22Rv1 (cell line): Measurements from ENCODE around the gene GSG1L2.

Experiments used
- ZFX ChIP-seq: fragments of 450-650 bp; IDR thresholded peaks from 2 replicates; pipeline ENCODE4 v1.6.1; 2017; ENCODE audit warnings: antibody characterized with exemption, borderline replicate concordance
- TF ChIP-seq, protein P1 (sequence below): fragments of 450-650 bp; IDR thresholded peaks from 2 replicates; pipeline ENCODE4 v1.5.1; 2017; ENCODE audit warnings: mild to moderate bottlenecking

- TF ChIP-seq, protein P1, sequence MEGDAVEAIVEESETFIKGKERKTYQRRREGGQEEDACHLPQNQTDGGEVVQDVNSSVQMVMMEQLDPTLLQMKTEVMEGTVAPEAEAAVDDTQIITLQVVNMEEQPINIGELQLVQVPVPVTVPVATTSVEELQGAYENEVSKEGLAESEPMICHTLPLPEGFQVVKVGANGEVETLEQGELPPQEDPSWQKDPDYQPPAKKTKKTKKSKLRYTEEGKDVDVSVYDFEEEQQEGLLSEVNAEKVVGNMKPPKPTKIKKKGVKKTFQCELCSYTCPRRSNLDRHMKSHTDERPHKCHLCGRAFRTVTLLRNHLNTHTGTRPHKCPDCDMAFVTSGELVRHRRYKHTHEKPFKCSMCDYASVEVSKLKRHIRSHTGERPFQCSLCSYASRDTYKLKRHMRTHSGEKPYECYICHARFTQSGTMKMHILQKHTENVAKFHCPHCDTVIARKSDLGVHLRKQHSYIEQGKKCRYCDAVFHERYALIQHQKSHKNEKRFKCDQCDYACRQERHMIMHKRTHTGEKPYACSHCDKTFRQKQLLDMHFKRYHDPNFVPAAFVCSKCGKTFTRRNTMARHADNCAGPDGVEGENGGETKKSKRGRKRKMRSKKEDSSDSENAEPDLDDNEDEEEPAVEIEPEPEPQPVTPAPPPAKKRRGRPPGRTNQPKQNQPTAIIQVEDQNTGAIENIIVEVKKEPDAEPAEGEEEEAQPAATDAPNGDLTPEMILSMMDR, result no peak
- no peak for TF ChIP-seq ZFX
Observed at GRCh38 chr17:9790316-9790715, 31.6 kb downstream of the GSG1L2 start.
